Activated CD8-positive, alpha-beta T cell treated with anti-CD3 and anti-CD28 coated beads for 36 hours (primary cell): ENCODE results near the gene GPR142. TPM values are rescaled to one million over a fixed set of nuclear protein-coding genes. Genes with fewer than 3 reads are reported as not detected.

Experiments
- ATAC-seq: fragments of 200-7000 bp; cut with Tn5 transposase; one replicate; pipeline ENCODE4 v1.10.0; 2021; ENCODE audit warnings: mild to moderate bottlenecking, moderate library complexity
- CTCF ChIA-PET: fragments of 350-600 bp; sonication (Branson Sonifier 250); formaldehyde crosslinking; loops from one replicate; lab custom pipeline; 2021; ENCODE audit warnings: antibody characterized with exemption; lab: Charles Lee
- POLR2A ChIA-PET: fragments of 350-600 bp; sonication (Branson Sonifier 250); formaldehyde crosslinking; loops from one replicate; lab custom pipeline; 2021; ENCODE audit warnings: antibody characterized with exemption; lab: Charles Lee
- DNase-seq: peaks from one replicate; pipeline ENCODE4 v3.0.0-alpha.2; 2020
- H3K27ac Mint-ChIP-seq: one replicate; pipeline ENCODE4 v1.8.0; 2021; ENCODE audit warnings: mild to moderate bottlenecking, mixed read lengths
- H3K27me3 Mint-ChIP-seq: one replicate; pipeline ENCODE4 v1.8.0; 2021; ENCODE audit warnings: mixed read lengths
- H3K36me3 Mint-ChIP-seq: one replicate; pipeline ENCODE4 v1.8.0; 2021; ENCODE audit warnings: low read depth, mixed read lengths
- H3K4me1 Mint-ChIP-seq: one replicate; pipeline ENCODE4 v1.8.0; 2021; ENCODE audit warnings: low read depth, mixed read lengths
- H3K4me3 Mint-ChIP-seq: one replicate; pipeline ENCODE4 v1.8.0; 2021; ENCODE audit warnings: mild to moderate bottlenecking, moderate library complexity, mixed read lengths
- H3K9me3 Mint-ChIP-seq: one replicate; pipeline ENCODE4 v1.8.0; 2021; ENCODE audit warnings: mixed read lengths
- intact Hi-C: fragments of 100-400 bp; cut with micrococcal nuclease; formaldehyde crosslinking; loops from one replicate; pipeline ENCODE4 v1.10.0; 2022
- total RNA-seq, 2 experiments: library from RNA; stranded (reverse); gene quantifications; one replicate each; pipeline ENCODE4 v1.2.3, GENCODE V29; 2021
- TF ChIP-seq, protein P1 (sequence below): fragments of 200-600 bp; IDR thresholded peaks from one replicate; pipeline ENCODE4 v1.8.0; 2022; ENCODE audit warnings: antibody characterized with exemption, mild to moderate bottlenecking

GPR142 gene
- total RNA-seq, 2 experiments from 2014 or later = not detected

- TF ChIP-seq, protein P1, sequence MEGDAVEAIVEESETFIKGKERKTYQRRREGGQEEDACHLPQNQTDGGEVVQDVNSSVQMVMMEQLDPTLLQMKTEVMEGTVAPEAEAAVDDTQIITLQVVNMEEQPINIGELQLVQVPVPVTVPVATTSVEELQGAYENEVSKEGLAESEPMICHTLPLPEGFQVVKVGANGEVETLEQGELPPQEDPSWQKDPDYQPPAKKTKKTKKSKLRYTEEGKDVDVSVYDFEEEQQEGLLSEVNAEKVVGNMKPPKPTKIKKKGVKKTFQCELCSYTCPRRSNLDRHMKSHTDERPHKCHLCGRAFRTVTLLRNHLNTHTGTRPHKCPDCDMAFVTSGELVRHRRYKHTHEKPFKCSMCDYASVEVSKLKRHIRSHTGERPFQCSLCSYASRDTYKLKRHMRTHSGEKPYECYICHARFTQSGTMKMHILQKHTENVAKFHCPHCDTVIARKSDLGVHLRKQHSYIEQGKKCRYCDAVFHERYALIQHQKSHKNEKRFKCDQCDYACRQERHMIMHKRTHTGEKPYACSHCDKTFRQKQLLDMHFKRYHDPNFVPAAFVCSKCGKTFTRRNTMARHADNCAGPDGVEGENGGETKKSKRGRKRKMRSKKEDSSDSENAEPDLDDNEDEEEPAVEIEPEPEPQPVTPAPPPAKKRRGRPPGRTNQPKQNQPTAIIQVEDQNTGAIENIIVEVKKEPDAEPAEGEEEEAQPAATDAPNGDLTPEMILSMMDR = no peak
- ATAC-seq = no peak
- intact Hi-C loops = no loop called here
- ChIA-PET POLR2A (no interaction called here), CTCF (no interaction called here)
- H3K27me3 Mint-ChIP-seq = peaks cover 5% of the 10 kb centered on the region
- H3K36me3 Mint-ChIP-seq = no peaks in the 10 kb centered on the region
- DNase-seq = no peak
- H3K27ac Mint-ChIP-seq = no peak overlapping the region
- H3K4me1 Mint-ChIP-seq = no peaks in the 10 kb centered on the region
- no peaks in the 10 kb centered on the region for H3K9me3 Mint-ChIP-seq
- no peak overlapping the region for H3K4me3 Mint-ChIP-seq
Measured at GRCh38 chr17:74419928-74420411, 52.7 kb downstream of the GPR142 start.

Other genes starting within 250 kb of the GPR142 start
- gene RPL38, start 163.8 kb upstream of the GPR142 start, total RNA-seq = 1,000 to 10,000 TPM; 1,500 to 1,574 TPM
- gene TTYH2, start 153.9 kb upstream of the GPR142 start, total RNA-seq = 1 to 10 TPM; 3.4 to 4.9 TPM
- under 1 TPM; 0.45 to 0.47 TPM for gene DNAI2, start 93.3 kb upstream of the GPR142 start, total RNA-seq
- gene KIF19, start 41.3 kb upstream of the GPR142 start, total RNA-seq = under 1 TPM; 0.11 to 0.18 TPM
- not detected for gene BTBD17, start 5.6 kb upstream of the GPR142 start, total RNA-seq
- gene GPRC5C, start 64.6 kb downstream of the GPR142 start, total RNA-seq = 1 to 10 TPM; 1.2 to 2.0 TPM
- gene CD300A, start 99.1 kb downstream of the GPR142 start, total RNA-seq = 1 to 10 TPM; 2.2 to 2.4 TPM
- not detected for gene CD300LB, start 164.0 kb downstream of the GPR142 start, total RNA-seq
- not detected for gene CD300C, start 178.6 kb downstream of the GPR142 start, total RNA-seq
- gene CD300H, start 200.0 kb downstream of the GPR142 start, total RNA-seq = not detected
- not detected for gene CD300LD, start 224.8 kb downstream of the GPR142 start, total RNA-seq